Activated CD8-positive, alpha-beta memory T cell treated with anti-CD3 and anti-CD28 coated beads for 4 hours (primary cell): ENCODE measurements around the gene C11orf52.
"Not testable (repeated sequence)": the region's sequence is repeated elsewhere in the genome, so short reads cannot be mapped to it uniquely, and the experiment has no call there.

Experiments
- DNase-seq, 2 donors: peaks; one replicate each; pipeline ENCODE4 v3.0.0-alpha.2; 2020; ENCODE audit warnings: low read depth in 2 of 2

The C11orf52 gene

DNA sequence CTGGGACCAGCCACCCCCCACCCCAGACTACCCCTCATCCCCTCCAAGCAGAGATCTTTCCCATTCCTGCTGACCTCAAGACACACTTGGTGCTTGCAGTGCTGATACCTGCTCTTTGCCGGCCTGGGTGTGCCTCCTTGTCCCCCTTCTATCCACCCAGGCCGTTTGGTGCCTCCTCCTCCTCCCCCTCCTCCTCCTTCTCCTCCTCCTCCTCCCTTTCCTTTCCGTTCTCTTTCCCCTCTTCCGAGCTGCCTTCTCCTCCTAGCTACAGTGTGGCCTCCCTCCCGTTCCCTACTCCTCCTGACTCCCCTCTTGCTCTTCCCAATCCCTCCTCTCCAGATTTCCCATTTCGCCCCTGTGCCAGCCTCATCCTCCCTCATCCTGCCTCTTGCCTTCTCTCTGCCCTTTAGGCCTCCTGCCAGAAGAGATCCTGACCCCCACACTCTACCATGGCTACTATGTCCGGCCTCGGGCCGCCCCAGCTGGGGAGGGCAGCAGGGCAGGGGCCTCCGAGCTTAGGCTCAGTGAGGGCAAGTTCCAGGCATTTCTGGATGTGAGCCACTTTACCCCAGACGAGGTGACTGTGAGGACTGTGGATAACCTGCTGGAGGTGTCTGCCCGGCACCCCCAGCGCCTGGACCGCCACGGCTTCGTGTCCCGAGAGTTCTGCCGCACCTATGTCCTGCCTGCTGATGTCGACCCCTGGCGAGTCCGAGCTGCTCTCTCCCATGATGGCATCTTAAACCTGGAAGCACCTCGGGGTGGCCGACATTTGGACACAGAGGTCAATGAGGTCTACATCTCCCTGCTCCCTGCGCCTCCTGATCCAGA lies 5.5 kb upstream of the C11orf52 start:
- DNase-seq, result no peak

DNA sequence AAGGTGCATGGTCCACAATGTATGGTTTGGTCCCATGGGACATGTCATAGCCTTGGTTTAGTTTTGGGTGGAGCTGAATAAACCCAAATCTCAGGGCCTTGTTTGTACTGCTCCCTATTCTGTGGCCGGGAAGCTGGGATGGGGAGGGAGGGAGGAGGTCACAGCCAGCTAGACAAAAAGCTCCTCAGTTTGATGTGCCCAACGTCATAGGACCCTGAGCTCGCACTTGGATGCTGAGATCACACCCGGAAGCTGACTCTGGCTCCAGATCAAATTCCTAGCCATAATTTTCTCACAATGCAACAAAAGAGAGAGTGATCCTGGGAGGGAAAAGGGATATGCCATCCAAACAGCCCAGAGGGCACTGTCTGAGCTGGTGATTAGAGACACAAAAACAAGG lies 4.7 kb upstream of the C11orf52 start:
- no peak for DNase-seq

DNA sequence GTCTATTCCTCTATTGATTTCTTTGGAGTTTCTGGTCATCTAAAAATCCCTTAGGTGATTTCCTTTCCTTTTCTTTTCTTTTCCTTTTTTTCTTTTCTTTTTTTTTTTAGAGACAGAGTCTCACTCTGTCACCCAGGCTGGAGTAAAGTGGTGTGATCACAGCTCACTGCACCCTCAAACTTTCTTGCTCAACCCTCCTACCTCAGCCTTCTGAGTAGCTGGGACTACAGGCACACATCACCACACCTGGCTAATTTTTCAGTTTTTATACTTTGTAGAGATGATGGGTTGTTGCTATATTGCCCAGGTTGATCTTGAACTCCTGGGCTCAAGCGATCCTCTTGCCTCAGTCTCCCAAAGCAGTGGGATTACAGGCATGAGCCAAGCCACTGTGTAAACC lies 1.9 kb upstream of the C11orf52 start:
- DNase-seq, result no peak

- no peak for DNase-seq
These were observed 1.4 kb upstream of the C11orf52 start for GRCh38 chr11:111917312-111917711.

DNA sequence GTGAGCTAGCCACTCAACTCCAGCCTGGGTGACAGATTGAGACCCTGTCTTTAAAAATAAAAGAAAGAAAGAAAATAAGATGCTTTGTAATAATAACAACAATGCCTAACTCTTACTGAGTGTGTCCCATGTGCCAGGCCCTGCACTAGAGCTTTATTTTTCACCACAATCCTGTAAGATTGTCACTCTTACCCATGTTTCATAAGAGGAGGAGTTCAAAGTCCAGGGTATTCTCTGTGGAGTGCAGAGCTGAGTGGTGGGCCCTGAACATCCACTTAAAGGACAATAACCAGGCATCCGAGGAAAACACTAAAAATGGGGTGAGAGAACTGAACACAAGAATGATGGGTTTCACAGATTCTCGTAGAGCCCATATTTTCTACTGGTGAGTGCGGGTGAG lies 925 bp upstream of the C11orf52 start:
- DNase-seq, result no peak

GRCh38 chr11:111920908-111921307 lies 2.2 kb downstream of the C11orf52 start:
- DNase-seq, result no peak

- no peak for DNase-seq
These were observed 3.0 kb downstream of the C11orf52 start for GRCh38 chr11:111921541-111922230.

- no peak for DNase-seq
These were observed 4.1 kb downstream of the C11orf52 start for GRCh38 chr11:111922803-111923202.

DNA sequence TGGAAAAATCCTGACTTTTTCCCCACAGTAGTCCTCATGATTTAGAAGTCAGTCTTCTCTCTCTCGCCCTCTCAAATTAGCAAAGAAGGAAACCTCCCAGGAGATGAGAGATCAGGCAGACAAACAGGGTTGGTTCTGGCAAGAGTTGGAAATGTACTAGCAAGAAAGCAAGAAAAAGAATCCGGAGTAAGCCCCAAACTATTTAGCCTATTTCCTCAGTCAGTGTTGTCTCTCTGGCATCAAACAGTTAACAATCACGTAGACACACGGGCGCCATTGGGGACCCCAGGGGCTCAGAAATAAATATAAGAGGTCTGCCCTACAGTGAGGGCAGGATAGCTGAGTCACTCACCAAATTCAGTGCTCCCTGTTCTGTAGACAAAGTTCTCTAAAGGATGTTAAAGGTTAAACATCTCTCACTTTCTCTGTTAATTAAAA lies 4.7 kb downstream of the C11orf52 start:
- no peak for DNase-seq

GRCh38 chr11:111923951-111924350 lies 5.2 kb downstream of the C11orf52 start:
- DNase-seq, result no peak

GRCh38 chr11:111925953-111926352 lies 7.2 kb downstream of the C11orf52 start:
- no peak for DNase-seq

DNA sequence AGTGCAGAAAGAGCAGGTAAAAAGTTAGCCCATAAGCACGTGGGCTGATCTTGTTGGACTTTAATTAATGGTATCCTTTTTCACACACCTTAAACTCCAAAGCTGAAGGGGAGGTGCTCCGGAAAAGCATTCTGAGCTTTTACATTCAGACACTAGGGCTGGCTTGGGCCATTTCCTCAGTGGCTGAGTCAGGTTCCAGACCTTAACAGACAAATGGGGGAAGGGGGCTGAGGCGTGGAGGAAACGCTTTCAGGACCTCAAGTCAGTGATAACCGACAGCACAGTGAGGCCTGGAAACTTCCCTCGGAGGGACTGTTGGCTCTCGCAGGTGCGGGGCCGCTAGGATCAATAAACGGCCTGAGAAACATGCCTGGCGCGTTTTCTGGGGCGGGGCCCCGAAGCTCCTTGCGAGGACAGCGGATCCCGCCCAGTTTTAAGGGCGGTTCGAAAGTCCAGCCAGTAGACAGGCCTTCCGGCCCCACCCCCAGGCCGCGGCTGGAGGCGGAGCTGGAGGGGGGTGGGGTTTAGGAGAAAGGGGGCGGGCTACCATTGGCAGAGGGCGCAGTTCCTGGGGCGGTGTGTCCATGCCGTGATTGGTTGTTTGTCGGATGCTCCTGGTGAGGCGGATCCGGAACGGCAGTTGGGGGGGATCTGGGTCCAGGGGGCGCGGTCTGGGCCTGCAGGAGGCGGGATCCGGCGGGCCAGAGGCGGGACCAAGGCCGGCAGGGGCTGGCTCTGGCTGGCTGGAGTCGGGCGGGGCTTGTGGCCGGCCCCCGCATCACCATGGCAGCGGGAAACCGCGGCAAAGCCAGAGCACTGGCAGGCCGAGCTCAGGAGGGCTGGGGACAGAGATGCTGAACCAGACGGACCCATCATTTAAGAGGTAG lies 8.0 kb downstream of the C11orf52 start:
- peak; percentile 85 to 88 for DNase-seq

DNA sequence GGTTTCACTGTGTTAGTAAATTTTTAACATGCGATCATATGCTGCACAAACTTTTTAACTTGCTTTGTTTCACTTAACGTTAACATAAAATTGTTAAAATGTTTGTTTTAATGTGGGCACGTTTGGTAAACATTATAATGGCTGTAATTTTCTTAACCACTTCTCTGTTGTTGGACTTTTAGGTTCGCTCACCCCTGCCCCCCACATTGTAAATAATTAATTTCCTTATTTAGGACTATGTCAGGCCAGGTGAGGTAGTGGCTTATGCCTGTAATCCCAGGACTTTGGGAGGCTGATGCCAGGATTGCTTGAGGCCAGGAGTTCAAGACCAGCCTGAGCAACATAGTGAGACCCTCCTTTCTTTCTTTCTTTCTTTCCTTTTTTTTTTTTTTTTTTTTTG lies 11.8 kb downstream of the C11orf52 start:
- no peak for DNase-seq

- DNase-seq, result no peak
These were observed 13.9 kb downstream of the C11orf52 start for GRCh38 chr11:111932611-111932950.

DNA sequence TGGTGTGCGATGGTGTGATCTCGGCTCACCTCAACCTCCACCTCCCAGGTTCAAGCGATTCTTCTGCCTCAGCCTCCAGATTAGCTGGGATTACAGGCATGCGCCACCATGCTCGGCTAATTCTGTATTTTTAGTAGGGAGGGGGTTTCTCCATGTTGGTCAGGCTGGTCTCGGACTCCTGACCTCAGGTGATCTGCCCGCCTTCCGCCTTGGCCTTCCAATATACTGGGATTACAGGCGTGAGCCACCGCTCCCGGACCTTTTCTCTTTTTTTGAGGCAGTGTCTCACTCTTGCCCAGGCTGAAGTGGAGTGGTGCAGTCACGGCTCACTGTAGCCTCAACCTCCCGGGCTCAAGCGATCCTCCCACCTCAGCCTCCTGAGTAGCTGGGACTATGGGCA lies 14.5 kb downstream of the C11orf52 start:
- DNase-seq, result not testable (repeated sequence)

GRCh38 chr11:111933872-111934271 lies 15.2 kb downstream of the C11orf52 start:
- DNase-seq, result no peak

GRCh38 chr11:111934306-111934705 lies 15.6 kb downstream of the C11orf52 start:
- DNase-seq, result no peak

- no peak for DNase-seq
These were observed 16.8 kb downstream of the C11orf52 start for GRCh38 chr11:111935317-111936039.

DNA sequence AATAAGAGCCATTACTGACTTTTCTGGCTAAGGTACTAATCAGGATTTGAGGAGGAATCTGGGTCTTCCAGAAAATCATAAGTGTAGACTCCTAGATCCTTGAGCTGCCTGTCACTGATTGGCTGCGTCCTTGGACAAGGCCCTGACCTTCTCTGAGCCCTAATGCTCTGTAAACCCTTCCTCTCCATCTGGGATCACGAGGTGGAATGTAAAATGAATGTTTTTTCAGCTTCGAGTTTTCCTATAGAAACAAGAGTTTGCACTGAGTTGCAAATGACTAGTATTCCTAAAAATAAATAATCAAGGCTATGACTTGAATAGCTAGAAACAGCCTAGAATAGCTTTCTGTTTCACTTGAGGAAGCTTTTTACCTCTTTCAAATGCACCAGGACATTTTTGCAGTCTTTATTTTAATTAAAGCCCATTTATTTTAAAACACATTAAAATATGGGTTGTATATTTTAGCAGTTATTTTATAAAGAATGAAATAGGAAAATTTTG lies 17.4 kb downstream of the C11orf52 start:
- DNase-seq, result no peak

GRCh38 chr11:111937461-111937769 lies 18.7 kb downstream of the C11orf52 start:
- no peak for DNase-seq

GRCh38 chr11:111937844-111938243 lies 19.1 kb downstream of the C11orf52 start:
- DNase-seq, result no peak
